ENCODE data around the gene PTPN1. TPM values are rescaled to one million over a fixed set of nuclear protein-coding genes. Genes with fewer than 3 reads are reported as not detected.
A peak's percentile ranks its signal among the peaks of the same experiment; 100 is the strongest.

Gene PTPN1
- polyA plus RNA-seq, 3 donors = 12.4 to 21.4 (median 19.1) TPM

DNA sequence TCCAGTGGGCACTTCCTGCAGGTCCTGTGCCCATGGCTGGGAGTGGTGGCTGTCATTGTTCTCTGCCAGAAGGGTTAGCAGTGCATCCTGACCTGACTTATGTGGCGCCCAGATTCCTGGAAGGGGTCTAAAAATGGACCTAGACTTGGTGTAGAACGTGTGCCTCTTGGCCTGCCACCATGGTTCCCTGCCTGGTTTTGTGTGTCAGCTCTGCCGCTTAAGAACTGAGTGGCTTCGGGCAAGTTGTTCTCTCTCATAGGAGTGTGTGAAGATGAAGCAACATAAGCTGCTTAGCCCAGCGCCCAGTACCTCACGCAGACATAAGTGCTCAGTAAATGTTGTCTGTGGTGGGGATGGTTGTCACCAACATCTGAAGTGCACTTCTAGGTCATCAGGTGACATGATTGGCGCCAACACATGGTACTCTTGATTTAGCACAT is 52.1 kb downstream of the PTPN1 start:
- Mint-ChIP-seq H3K9me3 (no peaks in the 10 kb centered on the region), H3K27me3 (ENCODE audit: low read depth in 3 of 3) (no peaks in the 10 kb centered on the region), H3K4me1 (peaks cover 19% of the 10 kb centered on the region), H3K27ac (peak overlapping the region in 1 of 7 donors; percentile 31), H3K4me3 (no peak overlapping the region), H3K36me3 (peaks cover 70 to 77% of the 10 kb centered on the region in 2 donors)
- DNase-seq = no peak
- no peak overlapping the region for H3K4me3 ChIP-seq (replicated peaks in 1 of 3; ENCODE audit: low read depth in 2 of 3, low read length in 3 of 3)
- WGBS (ENCODE audit: insufficient coverage) = 98% methylated on average over 7 of the region's 7 CpGs
- H2AFZ ChIP-seq (ENCODE audit: insufficient read depth, low read depth, low read length, poor library complexity, severe bottlenecking) = no peak overlapping the region
- no peak overlapping the region for H3K27ac ChIP-seq (ENCODE audit: low read depth in 1 of 2, low read length in 2 of 2)
- H4K20me1 ChIP-seq (ENCODE audit: insufficient read depth, low read length) = peaks cover 84% of the 10 kb centered on the region
- intact Hi-C loops (cut with micrococcal nuclease) = no loop called here
- peaks cover 61% of the 10 kb centered on the region for H3K79me2 ChIP-seq (ENCODE audit: insufficient read depth, low read length)
- H3K9me3 ChIP-seq (replicated peaks in 1 of 2; ENCODE audit: control insufficient read depth in 1 of 2, insufficient read depth in 1 of 2, low read length in 2 of 2) = no peaks in the 10 kb centered on the region
- no peak overlapping the region for H3K4me2 ChIP-seq (replicated peaks; ENCODE audit: extremely low read depth, low read length, poor library complexity, severe bottlenecking)
- TF ChIP-seq, protein P1, sequence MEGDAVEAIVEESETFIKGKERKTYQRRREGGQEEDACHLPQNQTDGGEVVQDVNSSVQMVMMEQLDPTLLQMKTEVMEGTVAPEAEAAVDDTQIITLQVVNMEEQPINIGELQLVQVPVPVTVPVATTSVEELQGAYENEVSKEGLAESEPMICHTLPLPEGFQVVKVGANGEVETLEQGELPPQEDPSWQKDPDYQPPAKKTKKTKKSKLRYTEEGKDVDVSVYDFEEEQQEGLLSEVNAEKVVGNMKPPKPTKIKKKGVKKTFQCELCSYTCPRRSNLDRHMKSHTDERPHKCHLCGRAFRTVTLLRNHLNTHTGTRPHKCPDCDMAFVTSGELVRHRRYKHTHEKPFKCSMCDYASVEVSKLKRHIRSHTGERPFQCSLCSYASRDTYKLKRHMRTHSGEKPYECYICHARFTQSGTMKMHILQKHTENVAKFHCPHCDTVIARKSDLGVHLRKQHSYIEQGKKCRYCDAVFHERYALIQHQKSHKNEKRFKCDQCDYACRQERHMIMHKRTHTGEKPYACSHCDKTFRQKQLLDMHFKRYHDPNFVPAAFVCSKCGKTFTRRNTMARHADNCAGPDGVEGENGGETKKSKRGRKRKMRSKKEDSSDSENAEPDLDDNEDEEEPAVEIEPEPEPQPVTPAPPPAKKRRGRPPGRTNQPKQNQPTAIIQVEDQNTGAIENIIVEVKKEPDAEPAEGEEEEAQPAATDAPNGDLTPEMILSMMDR (IDR thresholded peaks at IDR 0.05) = no peak
- no peak overlapping the region for H3K9ac ChIP-seq (ENCODE audit: insufficient read depth, low read length, poor library complexity, severe bottlenecking)
- H3K27me3 ChIP-seq (ENCODE audit: control insufficient read depth in 2 of 2, insufficient read depth in 2 of 2, low read length in 2 of 2) = no peaks in the 10 kb centered on the region
- peaks cover 8 to 15% of the 10 kb centered on the region in 2 donors for H3K4me1 ChIP-seq (ENCODE audit: control insufficient read depth in 1 of 2, insufficient read depth in 2 of 2, low read length in 2 of 2)
- peaks cover 40 to 85% of the 10 kb centered on the region in 2 donors for H3K36me3 ChIP-seq (replicated peaks in 1 of 2; ENCODE audit: control insufficient read depth in 1 of 2, insufficient read depth in 2 of 2, low read length in 2 of 2)

DNA sequence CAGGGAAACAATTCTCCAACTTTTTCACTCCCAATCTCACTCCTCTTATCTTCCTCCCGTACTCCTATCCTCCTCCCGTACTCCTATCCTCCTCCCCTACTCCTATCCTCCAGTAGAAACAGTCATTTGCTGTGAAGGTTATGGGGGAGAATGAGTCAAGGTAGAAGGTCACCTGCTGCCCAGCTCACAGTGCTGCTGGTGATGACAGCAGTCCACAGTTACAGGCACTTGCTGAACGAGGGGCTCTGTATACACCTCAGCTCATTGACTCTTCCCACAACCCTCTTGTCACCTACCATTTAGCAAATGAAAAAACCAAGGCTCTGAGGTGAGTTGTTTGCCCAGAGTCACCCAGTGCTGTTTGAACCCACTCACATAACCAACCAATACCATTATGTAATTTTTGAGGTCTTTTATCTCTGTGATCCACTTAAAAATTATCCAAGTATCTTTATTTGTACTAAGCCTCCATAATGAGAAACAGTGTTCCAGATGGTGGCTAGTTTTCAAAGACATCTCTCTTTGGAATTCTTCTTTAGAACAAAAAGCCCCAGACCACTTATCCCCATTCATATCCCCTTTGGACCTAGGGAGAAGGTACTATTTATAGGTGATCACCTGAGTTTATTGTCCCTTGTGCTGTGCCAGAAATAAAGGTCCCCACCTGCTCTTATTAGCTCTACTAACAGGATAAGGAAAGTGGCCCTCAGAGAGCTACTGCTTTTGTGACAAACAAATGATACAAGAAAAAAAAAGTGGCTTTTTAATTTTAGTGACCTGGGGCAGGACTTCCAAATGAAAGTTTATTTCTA is 53.2 kb downstream of the PTPN1 start:
- no peak overlapping the region for H3K27ac ChIP-seq (ENCODE audit: low read depth in 1 of 2, low read length in 2 of 2)
- peaks cover 72 to 79% of the 10 kb centered on the region in 2 donors for H3K36me3 Mint-ChIP-seq
- H3K4me3 Mint-ChIP-seq = no peak overlapping the region
- peaks cover 11 to 22% of the 10 kb centered on the region in 2 donors for H3K4me1 ChIP-seq (ENCODE audit: control insufficient read depth in 1 of 2, insufficient read depth in 2 of 2, low read length in 2 of 2)
- H3K36me3 ChIP-seq (replicated peaks in 1 of 2; ENCODE audit: control insufficient read depth in 1 of 2, insufficient read depth in 2 of 2, low read length in 2 of 2) = peaks cover 47 to 85% of the 10 kb centered on the region in 2 donors
- H3K4me3 ChIP-seq (replicated peaks in 1 of 3; ENCODE audit: low read depth in 2 of 3, low read length in 3 of 3) = no peak overlapping the region
- peaks cover 0 to 1% (median 0%) of the 10 kb centered on the region in 7 donors for H3K9me3 Mint-ChIP-seq
- no peak for DNase-seq
- no CpG with 5 or more reads among the region's 3 CpGs for WGBS (ENCODE audit: insufficient coverage)
- H2AFZ ChIP-seq (ENCODE audit: insufficient read depth, low read depth, low read length, poor library complexity, severe bottlenecking) = no peak overlapping the region
- H3K9me3 ChIP-seq (replicated peaks in 1 of 2; ENCODE audit: control insufficient read depth in 1 of 2, insufficient read depth in 1 of 2, low read length in 2 of 2) = no peaks in the 10 kb centered on the region
- peaks cover 58% of the 10 kb centered on the region for H3K79me2 ChIP-seq (ENCODE audit: insufficient read depth, low read length)
- peaks cover 84% of the 10 kb centered on the region for H4K20me1 ChIP-seq (ENCODE audit: insufficient read depth, low read length)
- peaks cover 0 to 2% (median 0%) of the 10 kb centered on the region in 3 donors for H3K27me3 Mint-ChIP-seq (ENCODE audit: low read depth in 3 of 3)
- no peak overlapping the region for H3K27ac Mint-ChIP-seq
- H3K4me1 Mint-ChIP-seq = peaks cover 23% of the 10 kb centered on the region
- H3K4me2 ChIP-seq (replicated peaks; ENCODE audit: extremely low read depth, low read length, poor library complexity, severe bottlenecking) = no peak overlapping the region
- no peak overlapping the region for H3K9ac ChIP-seq (ENCODE audit: insufficient read depth, low read length, poor library complexity, severe bottlenecking)
- intact Hi-C loops (cut with micrococcal nuclease) = no loop called here
- no peaks in the 10 kb centered on the region for H3K27me3 ChIP-seq (ENCODE audit: control insufficient read depth in 2 of 2, insufficient read depth in 2 of 2, low read length in 2 of 2)
- TF ChIP-seq, protein P1 (IDR thresholded peaks at IDR 0.05) = no peak
